ENCODE data around the gene RANBP9. TPM values are rescaled to one million over a fixed set of nuclear protein-coding genes. Genes with fewer than 3 reads are reported as not detected.

The RANBP9 gene
- total and polyA plus RNA-seq, 8 donors: 9.6 to 22.2 (median 16.6) TPM

DNA sequence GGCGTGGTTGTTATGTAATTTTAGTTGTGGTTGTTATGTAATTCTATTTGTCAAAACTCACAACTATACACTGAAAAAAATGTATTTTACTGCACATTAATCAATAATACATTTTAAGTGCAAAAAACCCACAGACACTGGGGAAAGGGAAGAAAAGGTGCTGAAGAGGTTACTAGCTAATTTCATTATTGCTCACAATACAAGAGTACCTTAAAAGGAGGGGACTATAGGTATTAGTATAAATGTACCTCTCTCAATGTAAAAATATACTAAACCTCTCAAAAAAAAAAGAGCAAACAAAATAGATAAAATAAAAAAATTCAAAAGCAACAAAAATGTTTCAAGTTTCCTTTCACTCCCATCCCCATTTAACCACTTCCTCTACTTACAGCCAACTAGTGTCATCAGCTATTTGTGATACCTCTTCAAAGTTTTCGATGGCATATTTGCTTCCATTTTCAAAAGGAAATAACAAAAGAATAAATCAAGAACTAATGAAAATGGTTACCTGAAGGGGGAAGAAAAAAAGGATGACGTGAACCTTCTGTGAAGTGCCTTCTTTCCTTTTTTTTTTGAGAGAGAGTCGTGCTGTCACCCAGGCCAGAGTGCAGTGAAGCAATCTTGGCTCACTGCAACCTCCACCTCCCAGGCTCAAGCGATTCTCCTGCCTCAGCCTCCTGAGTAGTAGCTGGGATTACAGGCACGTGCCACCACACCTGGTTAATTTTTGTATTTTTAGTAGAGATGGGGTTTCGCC lies 30.2 kb downstream of the RANBP9 start:
- H3K27me3 ChIP-seq: no peaks in the 10 kb centered on the region
- DNase-seq (no peak), FAIRE-seq (no peak), ATAC-seq (no peak)
- H3K9me3 ChIP-seq: no peaks in the 10 kb centered on the region
- no peaks in the 10 kb centered on the region for H3K36me3 ChIP-seq
- H3K4me1 ChIP-seq: peaks cover 8 to 14% (median 12%) of the 10 kb centered on the region in 3 donors
- H3K4me3 ChIP-seq: no peak overlapping the region
- TF ChIP-seq CTCF (IDR thresholded peaks at IDR 0.05): no peak
- H3K27ac ChIP-seq: no peak overlapping the region
- intact Hi-C loops (cut with DNase I): no loop called here
- WGBS, 2 donors: 87 to 89% methylated on average over 7 of the region's 7 CpGs

- no peaks in the 10 kb centered on the region for H3K27me3 ChIP-seq
- no peaks in the 10 kb centered on the region for H3K9me3 ChIP-seq
- FAIRE-seq: no peak
- intact Hi-C loops (cut with DNase I): no loop called here
- H3K4me1 ChIP-seq: peaks cover 8 to 14% (median 12%) of the 10 kb centered on the region in 3 donors
- H3K36me3 ChIP-seq: no peaks in the 10 kb centered on the region
- H3K27ac ChIP-seq: no peak overlapping the region
- DNase-seq: no peak
- 95 to 97% methylated on average over 6 of the region's 6 CpGs for WGBS, 2 donors
- TF ChIP-seq CTCF (IDR thresholded peaks at IDR 0.05): no peak
- H3K4me3 ChIP-seq: no peak overlapping the region
- ATAC-seq: no peak
These were observed 31.1 kb downstream of the RANBP9 start for GRCh38 chr6:13680448-13680968.

DNA sequence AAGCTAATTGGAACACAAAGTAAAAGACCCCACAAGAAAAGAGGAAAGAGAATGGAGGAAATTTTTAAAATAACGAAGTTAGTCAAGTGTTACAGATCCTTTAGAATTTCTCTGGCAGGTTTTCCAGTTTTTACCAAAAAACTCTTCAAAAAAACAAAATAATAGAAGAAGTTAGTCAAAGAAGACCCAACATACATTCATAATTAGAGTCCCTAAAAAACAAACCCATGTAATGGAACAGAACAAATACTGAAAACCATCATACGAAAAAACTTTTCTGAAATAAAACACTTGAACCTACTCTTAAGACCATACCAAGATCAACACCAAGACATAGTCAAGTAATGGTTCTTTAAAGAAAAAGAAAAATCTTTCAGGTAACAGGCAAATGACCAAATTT lies 31.6 kb downstream of the RANBP9 start:
- no peaks in the 10 kb centered on the region for H3K9me3 ChIP-seq
- H3K4me3 ChIP-seq: no peak overlapping the region
- no peak for TF ChIP-seq CTCF (IDR thresholded peaks at IDR 0.05)
- FAIRE-seq (no peak), ATAC-seq (no peak), DNase-seq (no peak)
- H3K27me3 ChIP-seq: no peaks in the 10 kb centered on the region
- 98 to 99% methylated on average over 2 of the region's 2 CpGs for WGBS, 2 donors
- intact Hi-C loops (cut with DNase I): no loop called here
- no peak overlapping the region for H3K27ac ChIP-seq
- H3K4me1 ChIP-seq: peaks cover 8 to 14% (median 12%) of the 10 kb centered on the region in 3 donors
- no peaks in the 10 kb centered on the region for H3K36me3 ChIP-seq

- Histone ChIP-seq H3K27me3 (no peaks in the 10 kb centered on the region), H3K4me1 (peaks cover 8 to 14% (median 12%) of the 10 kb centered on the region in 3 donors), H3K36me3 (no peaks in the 10 kb centered on the region), H3K9me3 (no peaks in the 10 kb centered on the region), H3K27ac (peak overlapping the region; percentile 33 to 51 (median 40)), H3K4me3 (no peak overlapping the region)
- intact Hi-C loops (cut with DNase I): no loop called here
- DNase-seq (no peak), FAIRE-seq (no peak), ATAC-seq (peak; percentile 45 to 76 (median 64))
- 37 to 39% methylated on average over 4 of the region's 4 CpGs for WGBS, 2 donors
- no peak for TF ChIP-seq CTCF (IDR thresholded peaks at IDR 0.05)
These were observed 33.2 kb downstream of the RANBP9 start for GRCh38 chr6:13678255-13678983.

All from pancreas (tissue), 10 donors.